PC-3 (cell line): Measurements from ENCODE around the gene IL3. TPM values are rescaled to one million over a fixed set of nuclear protein-coding genes. Genes with fewer than 3 reads are reported as not detected.

Source experiments
- ATAC-seq: fragments of 200-7000 bp; cut with Tn5 transposase; 2 replicates; pipeline ENCODE4 v1.9.1; 2020; ENCODE audit warnings: mild to moderate bottlenecking, moderate library complexity
- BruUV-seq: library from RNA; stranded (reverse); fragments of 400-500 nt; replicated peaks from 2 replicates; lab custom pipeline; 2021; lab: Mats Ljungman, UMichigan
- CTCF ChIA-PET: fragments of 300-600 bp; sonication (Branson Sonifier 250); formaldehyde crosslinking; loops from one replicate; lab custom pipeline; 2022; ENCODE audit warnings: antibody characterized with exemption; lab: Charles Lee
- POLR2A ChIA-PET: fragments of 300-600 bp; sonication (Branson Sonifier 250); formaldehyde crosslinking; loops from one replicate; lab custom pipeline; 2022; ENCODE audit warnings: antibody characterized with exemption; ENCODE audit not compliant: unreplicated experiment; lab: Charles Lee
- DNase-seq: peaks from one replicate; pipeline ENCODE4 v3.0.0-alpha.2; 2015
- H2AFZ ChIP-seq: fragments of 300-600 bp; sonication (generic); 2 replicates; pipeline ENCODE4 v1.6.0; 2016; ENCODE audit warnings: antibody characterized with exemption, low read length
- H3F3A ChIP-seq: fragments of 300-600 bp; sonication (generic); one replicate; pipeline ENCODE4 v1.6.0; 2017; ENCODE audit warnings: antibody characterized with exemption, low read length, control low read depth, mild to moderate bottlenecking; ENCODE audit not compliant: unreplicated experiment
- H3K27ac ChIP-seq: fragments of 300-600 bp; sonication (generic); 2 replicates; pipeline ENCODE4 v1.5.1; 2016; ENCODE audit warnings: mild to moderate bottlenecking, low read length
- H3K27me3 ChIP-seq: fragments of 300-600 bp; sonication (generic); 2 replicates; pipeline ENCODE4 v1.6.1; 2016; ENCODE audit warnings: low read length, mixed read lengths
- H3K36me3 ChIP-seq: fragments of 300-600 bp; sonication (generic); 2 replicates; pipeline ENCODE4 v1.6.1; 2016; ENCODE audit warnings: low read depth, mixed run types, low read length, mixed read lengths
- H3K4me1 ChIP-seq: fragments of 300-600 bp; sonication (generic); 2 replicates; pipeline ENCODE4 v1.5.1; 2016; ENCODE audit warnings: low read length; ENCODE audit not compliant: insufficient read depth
- H3K4me2 ChIP-seq: fragments of 300-600 bp; sonication (generic); 2 replicates; pipeline ENCODE4 v1.6.0; 2016; ENCODE audit warnings: low read length
- H3K4me3 ChIP-seq: fragments of 300-600 bp; sonication (generic); 2 replicates; pipeline ENCODE4 v1.5.1; 2016; ENCODE audit warnings: mild to moderate bottlenecking, low read length, mixed read lengths
- H3K79me2 ChIP-seq: fragments of 300-600 bp; sonication (generic); 2 replicates; pipeline ENCODE4 v1.6.1; 2017; ENCODE audit warnings: low read length, mixed read lengths
- H3K9ac ChIP-seq: fragments of 300-600 bp; sonication (generic); 2 replicates; pipeline ENCODE4 v1.6.0; 2016; ENCODE audit warnings: mild to moderate bottlenecking, low read length
- H3K9me2 ChIP-seq: fragments of 300-600 bp; sonication (generic); replicated peaks from 2 replicates; pipeline ENCODE4 v1.6.1; 2016; ENCODE audit warnings: mixed run types, low read length, mixed read lengths
- H3K9me3 ChIP-seq: fragments of 300-600 bp; sonication (generic); 2 replicates; pipeline ENCODE4 v1.6.1; 2016; ENCODE audit warnings: low read length, mixed read lengths
- H4K20me1 ChIP-seq: fragments of 300-600 bp; sonication (generic); 2 replicates; pipeline ENCODE4 v1.6.1; 2016; ENCODE audit warnings: low read length, mixed read lengths
- CTCF ChIP-seq: fragments of 300-600 bp; sonication (generic); conservative IDR thresholded peaks from 2 replicates; pipeline ENCODE4 v1.5.1; 2017; ENCODE audit warnings: antibody characterized with exemption, low read depth, mild to moderate bottlenecking, low read length
- EZH2 ChIP-seq: fragments of 300-600 bp; sonication (generic); IDR thresholded peaks from one replicate; pipeline ENCODE4 v1.6.1; 2017; ENCODE audit warnings: antibody characterized with exemption, mild to moderate bottlenecking, low read length; ENCODE audit not compliant: unreplicated experiment
- EZH2phosphoT487 ChIP-seq: fragments of 300-600 bp; sonication (generic); IDR thresholded peaks from 2 replicates; pipeline ENCODE4 v1.6.1; 2018; ENCODE audit warnings: mild to moderate bottlenecking, antibody characterized with exemption, low read length, borderline replicate concordance
- intact Hi-C: fragments of 100-400 bp; cut with micrococcal nuclease; formaldehyde crosslinking; loops from 2 replicates; pipeline ENCODE4 v1.9.0; 2023
- total RNA-seq: library from RNA; depleted of rRNA; stranded (reverse); fragments of >200 nt; gene quantifications from 2 replicates; pipeline ENCODE4 v1.2.3, GENCODE V29; 2014

Gene IL3
- total RNA-seq, 1 experiment from 2014 or later: not detected

DNA sequence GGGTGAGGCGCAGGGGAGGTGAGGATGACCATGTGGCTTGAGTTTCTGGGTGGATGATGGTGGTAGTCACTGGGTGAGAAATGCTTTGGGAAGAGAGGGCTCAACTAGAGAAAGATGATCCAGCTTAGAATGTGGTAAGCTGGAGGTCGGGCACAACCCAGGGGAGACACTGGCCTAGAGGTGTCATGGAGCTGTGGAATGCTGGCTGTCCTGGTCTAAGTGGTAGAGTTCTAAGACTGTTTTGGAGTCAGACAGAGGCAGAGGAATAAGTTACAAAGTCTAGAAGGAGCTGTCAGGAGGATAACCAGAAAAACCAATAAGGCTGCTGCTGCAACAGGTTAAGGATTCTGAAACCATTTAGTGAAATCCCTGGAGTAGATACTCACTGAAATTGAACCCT lies 29.8 kb upstream of the IL3 start:
- Histone ChIP-seq H3F3A (no peaks in the 10 kb centered on the region), H3K4me3 (no peak overlapping the region), H3K9me2 (no peaks in the 10 kb centered on the region), H3K79me2 (no peaks in the 10 kb centered on the region), H3K9me3 (no peaks in the 10 kb centered on the region), H3K9ac (no peak overlapping the region), H3K4me1 (no peaks in the 10 kb centered on the region), H2AFZ (no peak overlapping the region), H3K4me2 (no peak overlapping the region), H3K36me3 (no peaks in the 10 kb centered on the region), H4K20me1 (no peaks in the 10 kb centered on the region), H3K27me3 (no peaks in the 10 kb centered on the region), H3K27ac (no peak overlapping the region)
- ChIA-PET CTCF (no interaction called here), POLR2A (no interaction called here)
- no peak for TF ChIP-seq EZH2phosphoT487
- TF ChIP-seq EZH2: no peak
- TF ChIP-seq CTCF: no peak
- intact Hi-C loops: no loop called here
- DNase-seq (no peak), ATAC-seq (no peak)
- no TSS peak for BruUV-seq

- H3K9me3 ChIP-seq: no peaks in the 10 kb centered on the region
- H3F3A ChIP-seq: no peaks in the 10 kb centered on the region
- ChIA-PET CTCF (no interaction called here), POLR2A (no interaction called here)
- H3K4me3 ChIP-seq: no peak overlapping the region
- H2AFZ ChIP-seq: no peak overlapping the region
- H3K27ac ChIP-seq: no peak overlapping the region
- intact Hi-C loops: no loop called here
- H3K36me3 ChIP-seq: no peaks in the 10 kb centered on the region
- no peaks in the 10 kb centered on the region for H3K79me2 ChIP-seq
- H3K27me3 ChIP-seq: no peaks in the 10 kb centered on the region
- TF ChIP-seq EZH2: no peak
- no peak for TF ChIP-seq CTCF
- TF ChIP-seq EZH2phosphoT487: no peak
- no peak for ATAC-seq
- H4K20me1 ChIP-seq: no peaks in the 10 kb centered on the region
- H3K9me2 ChIP-seq: no peaks in the 10 kb centered on the region
- H3K4me2 ChIP-seq: no peak overlapping the region
- no peaks in the 10 kb centered on the region for H3K4me1 ChIP-seq
- no peak for DNase-seq
- BruUV-seq: no TSS peak
- H3K9ac ChIP-seq: no peak overlapping the region
Observed at GRCh38 chr5:132032196-132032595, 28.3 kb upstream of the IL3 start.

- no peaks in the 10 kb centered on the region for H3K9me3 ChIP-seq
- POLR2A ChIA-PET: no interaction called here
- ATAC-seq: no peak
- H4K20me1 ChIP-seq: no peaks in the 10 kb centered on the region
- H3K36me3 ChIP-seq: no peaks in the 10 kb centered on the region
- no peak overlapping the region for H3K27ac ChIP-seq
- no peak overlapping the region for H3K4me2 ChIP-seq
- CTCF ChIA-PET: no interaction called here
- H2AFZ ChIP-seq: no peak overlapping the region
- no peaks in the 10 kb centered on the region for H3K9me2 ChIP-seq
- no peaks in the 10 kb centered on the region for H3K27me3 ChIP-seq
- no peak overlapping the region for H3K9ac ChIP-seq
- no peak overlapping the region for H3K4me3 ChIP-seq
- TF ChIP-seq CTCF: no peak
- TF ChIP-seq EZH2: no peak
- no peak for TF ChIP-seq EZH2phosphoT487
- BruUV-seq: no TSS peak
- no peaks in the 10 kb centered on the region for H3K4me1 ChIP-seq
- no peak for DNase-seq
- no peaks in the 10 kb centered on the region for H3F3A ChIP-seq
- no peaks in the 10 kb centered on the region for H3K79me2 ChIP-seq
- intact Hi-C loops: no loop called here
Observed at GRCh38 chr5:132033122-132033521, 27.3 kb upstream of the IL3 start.
